ENCODE data around the gene TCF12.
A peak's percentile ranks its signal among the peaks of the same experiment; 100 is the strongest.
"Not testable (repeated sequence)": the region's sequence is repeated elsewhere in the genome, so short reads cannot be mapped to it uniquely, and the experiment has no call there.

Gene TCF12

GRCh38 chr15:56948000-56948763, 29.7 kb downstream of the TCF12 start:
- no peak for DNase-seq

GRCh38 chr15:56948764-56949101, 30.3 kb downstream of the TCF12 start:
- no peak for DNase-seq

GRCh38 chr15:56950979-56951378, 32.5 kb downstream of the TCF12 start:
- DNase-seq, result no peak

GRCh38 chr15:56953790-56954189, 35.3 kb downstream of the TCF12 start:
- DNase-seq, result no peak

- DNase-seq, result not testable (repeated sequence)
These were observed 36.6 kb downstream of the TCF12 start for GRCh38 chr15:56955011-56955410.

GRCh38 chr15:56956538-56956937, 38.1 kb downstream of the TCF12 start:
- DNase-seq, result no peak

GRCh38 chr15:56957812-56958406, 39.5 kb downstream of the TCF12 start:
- DNase-seq, result no peak

GRCh38 chr15:56959318-56959648, 40.8 kb downstream of the TCF12 start:
- no peak for DNase-seq

- no peak for DNase-seq
These were observed 41.7 kb downstream of the TCF12 start for GRCh38 chr15:56960116-56960515.

- DNase-seq, result no peak
These were observed 44.7 kb downstream of the TCF12 start for GRCh38 chr15:56963126-56963525.

GRCh38 chr15:56963710-56964109, 45.3 kb downstream of the TCF12 start:
- peak; percentile 31 for DNase-seq

GRCh38 chr15:56964182-56964581, 45.7 kb downstream of the TCF12 start:
- DNase-seq, result no peak

GRCh38 chr15:56965231-56966013, 47.0 kb downstream of the TCF12 start:
- DNase-seq, result no peak

GRCh38 chr15:56967336-56967735, 48.9 kb downstream of the TCF12 start:
- no peak for DNase-seq

GRCh38 chr15:56968256-56968655, 49.8 kb downstream of the TCF12 start:
- no peak for DNase-seq

GRCh38 chr15:56968821-56969220, 50.4 kb downstream of the TCF12 start:
- no peak for DNase-seq

GRCh38 chr15:56969265-56969895, 50.9 kb downstream of the TCF12 start:
- DNase-seq, result no peak

- DNase-seq, result no peak
These were observed 53.1 kb downstream of the TCF12 start for GRCh38 chr15:56971571-56971970.

GRCh38 chr15:56972016-56972415, 53.6 kb downstream of the TCF12 start:
- DNase-seq, result no peak

GRCh38 chr15:56972426-56972825, 54.0 kb downstream of the TCF12 start:
- no peak for DNase-seq

GRCh38 chr15:56973463-56973862, 55.0 kb downstream of the TCF12 start:
- DNase-seq, result no peak

- no peak for DNase-seq
These were observed 58.8 kb downstream of the TCF12 start for GRCh38 chr15:56977232-56977631.

- no peak for DNase-seq
These were observed 60.6 kb downstream of the TCF12 start for GRCh38 chr15:56978898-56979662.
